SH-SY5Y (cell line): ENCODE measurements around the gene ZNRF3.

Source experiments
- GATA2 ChIP-seq: IDR thresholded peaks from 2 replicates; pipeline ENCODE4 v1.6.1; 2011; ENCODE audit warnings: mild to moderate bottlenecking, low read depth, low read length
- GATA3 ChIP-seq: IDR thresholded peaks from 2 replicates; pipeline ENCODE4 v1.6.1; 2011; ENCODE audit warnings: low read depth, mild to moderate bottlenecking, low read length, moderate library complexity

ZNRF3 gene

GRCh38 chr22:28943501-28943879, 60.1 kb downstream of the ZNRF3 start:
- TF ChIP-seq GATA3 (no peak), GATA2 (no peak)

- TF ChIP-seq GATA2 (no peak), GATA3 (no peak)
These were observed 63.8 kb downstream of the ZNRF3 start for GRCh38 chr22:28947125-28947524.

- TF ChIP-seq GATA3, result no peak
- TF ChIP-seq GATA2, result no peak
These were observed 65.1 kb downstream of the ZNRF3 start for GRCh38 chr22:28948424-28948823.

GRCh38 chr22:28949788-28950187, 66.4 kb downstream of the ZNRF3 start:
- TF ChIP-seq GATA2 (no peak), GATA3 (no peak)

GRCh38 chr22:28950617-28951411, 67.4 kb downstream of the ZNRF3 start:
- TF ChIP-seq GATA2 (no peak), GATA3 (no peak)

GRCh38 chr22:28951530-28951929, 68.2 kb downstream of the ZNRF3 start:
- TF ChIP-seq GATA3 (no peak), GATA2 (no peak)

GRCh38 chr22:28951969-28952521, 68.7 kb downstream of the ZNRF3 start:
- TF ChIP-seq GATA2 (no peak), GATA3 (no peak)

- no peak for TF ChIP-seq GATA2
- no peak for TF ChIP-seq GATA3
These were observed 69.5 kb downstream of the ZNRF3 start for GRCh38 chr22:28952857-28953256.

GRCh38 chr22:28953403-28953802, 70.0 kb downstream of the ZNRF3 start:
- TF ChIP-seq GATA2 (no peak), GATA3 (no peak)

- TF ChIP-seq GATA2 (no peak), GATA3 (no peak)
These were observed 70.9 kb downstream of the ZNRF3 start for GRCh38 chr22:28953976-28954880.

GRCh38 chr22:28955817-28956216, 72.4 kb downstream of the ZNRF3 start:
- TF ChIP-seq GATA3, result no peak
- TF ChIP-seq GATA2, result no peak

GRCh38 chr22:28956506-28956905, 73.1 kb downstream of the ZNRF3 start:
- TF ChIP-seq GATA2 (no peak), GATA3 (no peak)

- TF ChIP-seq GATA3, result no peak
- TF ChIP-seq GATA2, result no peak
These were observed 75.2 kb downstream of the ZNRF3 start for GRCh38 chr22:28958611-28959010.

GRCh38 chr22:28962042-28962554, 78.7 kb downstream of the ZNRF3 start:
- no peak for TF ChIP-seq GATA2
- no peak for TF ChIP-seq GATA3

GRCh38 chr22:28963362-28963761, 80.0 kb downstream of the ZNRF3 start:
- TF ChIP-seq GATA3, result no peak
- no peak for TF ChIP-seq GATA2
